DOHH2 (cell line): ENCODE results near the gene CNGB1.

Source experiments
- CTCF ChIP-seq: fragments of 200-600 bp; sonication (generic); IDR thresholded peaks from one replicate; pipeline ENCODE4 v1.5.1; 2014; ENCODE audit warnings: antibody characterized with exemption, mild to moderate bottlenecking, low read depth, low read length; ENCODE audit not compliant: poor library complexity, severe bottlenecking
- EZH2phosphoT487 ChIP-seq: fragments of 200-600 bp; sonication (generic); IDR thresholded peaks from 2 replicates; pipeline ENCODE4 v1.6.1; 2017; ENCODE audit warnings: borderline replicate concordance, mild to moderate bottlenecking, antibody characterized with exemption, low read length, moderate library complexity, mixed read lengths

GRCh38 chr16:57956924-57957672 is 13.8 kb downstream of the CNGB1 start:
- TF ChIP-seq CTCF (no peak), EZH2phosphoT487 (no peak)
